H1 (cell line): Measurements from ENCODE around the gene DHX29. TPM values are rescaled to one million over a fixed set of nuclear protein-coding genes. Genes with fewer than 3 reads are reported as not detected.
A peak's percentile ranks its signal among the peaks of the same experiment; 100 is the strongest.

ENCODE experiments used
- CTCF ChIA-PET: fragments of 300-600 bp; sonication (Branson Sonifier 250); formaldehyde crosslinking; loops from one replicate; lab custom pipeline; 2021; ENCODE audit not compliant: partially characterized antibody; lab: Charles Lee
- POLR2A ChIA-PET: fragments of 300-600 bp; sonication (Branson Sonifier 250); formaldehyde crosslinking; loops from one replicate; lab custom pipeline; 2021; ENCODE audit warnings: inconsistent platforms; ENCODE audit not compliant: partially characterized antibody; lab: Charles Lee
- DNase-seq, 2 experiments: peaks; one replicate each; pipeline versions ENCODE4 v3.0.0 to v3.0.0-alpha.2; 2010 to 2022; ENCODE audit warnings: low spot score in 2 of 2, low read depth in 1 of 2, mixed read lengths in 1 of 2
- FAIRE-seq: peaks from 2 replicates; lab custom pipeline; 2011; peaks lifted over from hg19 to GRCh38; lab: Jason Lieb, UNC
- H2AFZ ChIP-seq: 2 replicates; pipeline ENCODE4 v1.8.1; 2012; ENCODE audit warnings: low read length, inconsistent platforms
- H2AK5ac ChIP-seq: 2 replicates; pipeline ENCODE4 v1.6.1; 2013; ENCODE audit warnings: low read depth, low read length
- H2BK120ac ChIP-seq: replicated peaks from 2 replicates; pipeline ENCODE3; 2013; ENCODE audit warnings: low read depth, low read length, inconsistent platforms
- H2BK12ac ChIP-seq: 2 replicates; pipeline ENCODE4 v1.6.1; 2013; ENCODE audit warnings: low read depth, low read length
- H2BK15ac ChIP-seq: 2 replicates; pipeline ENCODE4 v1.6.1; 2013; ENCODE audit warnings: low read length
- H2BK20ac ChIP-seq: 2 replicates; pipeline ENCODE4 v1.6.1; 2013; ENCODE audit warnings: low read length
- H2BK5ac ChIP-seq: 2 replicates; pipeline ENCODE4 v1.6.1; 2013; ENCODE audit warnings: low read depth, low read length
- H3K14ac ChIP-seq: 2 replicates; pipeline ENCODE4 v1.6.1; 2013; ENCODE audit warnings: inconsistent platforms; ENCODE audit not compliant: insufficient read length
- H3K18ac ChIP-seq: 2 replicates; pipeline ENCODE4 v1.6.1; 2013; ENCODE audit warnings: low read length; ENCODE audit errors: extremely low read depth
- H3K23ac ChIP-seq: 2 replicates; pipeline ENCODE4 v1.6.1; 2013; ENCODE audit warnings: inconsistent platforms; ENCODE audit not compliant: insufficient read length
- H3K23me2 ChIP-seq: 2 replicates; pipeline ENCODE4 v1.6.1; 2013; ENCODE audit warnings: low read depth, low read length
- H3K27ac ChIP-seq: 2 replicates; pipeline ENCODE4 v1.6.1; 2011; ENCODE audit warnings: low read depth, low read length, inconsistent platforms
- H3K27me3 ChIP-seq, 4 experiments: replicated peaks in 1 of 4; 1 replicate in 1 of 4; 2 replicates in 3 of 4; pipeline versions ENCODE4 v1.6.1 to v1.8.1; 2011 to 2013; ENCODE audit warnings: low read length in 3 of 4, mild to moderate bottlenecking in 3 of 4, inconsistent platforms in 2 of 4, mixed read lengths in 2 of 4, moderate library complexity in 1 of 4; ENCODE audit not compliant: control insufficient read depth in 3 of 4, insufficient read depth in 3 of 4; ENCODE audit errors: extremely low read depth in 1 of 4
- H3K36me3 ChIP-seq, 4 experiments: 2 replicates each; pipeline versions ENCODE4 v1.6.1 to v1.8.1; 2011 to 2013; ENCODE audit warnings: mild to moderate bottlenecking in 4 of 4, low read length in 3 of 4, moderate library complexity in 2 of 4, control low read depth in 1 of 4, inconsistent platforms in 1 of 4; ENCODE audit not compliant: insufficient read depth in 4 of 4, control insufficient read depth in 2 of 4
- H3K4ac ChIP-seq: replicated peaks from 2 replicates; pipeline ENCODE3; 2013; ENCODE audit warnings: low read length, low read depth, mixed read lengths, inconsistent platforms; ENCODE audit not compliant: insufficient read length
- H3K4me1 ChIP-seq, 4 experiments: replicated peaks in 1 of 4; 1 replicate in 1 of 4; 2 replicates in 3 of 4; pipeline versions ENCODE4 v1.6.1 to v1.8.1; 2011 to 2013; ENCODE audit warnings: low read length in 3 of 4, inconsistent platforms in 2 of 4, mixed read lengths in 1 of 4; ENCODE audit not compliant: insufficient read depth in 4 of 4, control insufficient read depth in 3 of 4
- H3K4me2 ChIP-seq, 2 experiments: 2 replicates each; pipeline versions ENCODE4 v1.6.1 to v1.8.1; 2011 to 2013; ENCODE audit warnings: low read depth in 2 of 2, low read length in 2 of 2, control low read depth in 1 of 2, inconsistent platforms in 1 of 2, mild to moderate bottlenecking in 1 of 2; ENCODE audit not compliant: insufficient read depth in 1 of 2
- H3K4me3 ChIP-seq, 4 experiments: fragments of 200-600, 300-600 bp in 1 of 4; sonication (generic), shearing (Covaris generic), sonication (Bioruptor Twin) in 1 of 4; 2 replicates each; pipeline versions ENCODE4 v1.5.1 to v1.8.1; 2011 to 2016; ENCODE audit warnings: low read length in 4 of 4, low read depth in 3 of 4, control low read depth in 2 of 4, inconsistent platforms in 2 of 4, mild to moderate bottlenecking in 2 of 4, mixed read lengths in 1 of 4, moderate library complexity in 1 of 4; ENCODE audit not compliant: insufficient read depth in 2 of 4; ENCODE audit errors: extremely low read depth in 1 of 4
- H3K56ac ChIP-seq: replicated peaks from 2 replicates; pipeline ENCODE3; 2013; ENCODE audit warnings: low read depth, mild to moderate bottlenecking, mixed read lengths, low read length, inconsistent platforms; ENCODE audit not compliant: insufficient read length
- H3K79me1 ChIP-seq: 2 replicates; pipeline ENCODE4 v1.6.1; 2013; ENCODE audit warnings: low read depth, low read length, control low read depth
- H3K79me2 ChIP-seq, 2 experiments: 2 replicates each; pipeline versions ENCODE4 v1.6.1 to v1.8.1; 2012 to 2013; ENCODE audit warnings: low read length in 2 of 2, mild to moderate bottlenecking in 2 of 2, inconsistent platforms in 1 of 2; ENCODE audit not compliant: insufficient read depth in 2 of 2, control insufficient read depth in 1 of 2
- H3K9ac ChIP-seq, 4 experiments: replicated peaks in 1 of 4; 1 replicate in 1 of 4; 2 replicates in 3 of 4; pipeline versions ENCODE4 v1.6.1 to v1.8.1; 2011 to 2013; ENCODE audit warnings: low read depth in 3 of 4, low read length in 3 of 4, control low read depth in 2 of 4, mild to moderate bottlenecking in 2 of 4, moderate library complexity in 2 of 4, inconsistent platforms in 1 of 4; ENCODE audit errors: extremely low read depth in 1 of 4
- H3K9me3 ChIP-seq, 2 experiments: 2 replicates each; pipeline versions ENCODE4 v1.6.1 to v1.8.1; 2012 to 2013; ENCODE audit warnings: mild to moderate bottlenecking in 2 of 2, moderate library complexity in 2 of 2, control low read depth in 1 of 2, inconsistent platforms in 1 of 2, low read depth in 1 of 2, low read length in 1 of 2, mixed read lengths in 1 of 2; ENCODE audit not compliant: insufficient read depth in 2 of 2
- H4K20me1 ChIP-seq, 2 experiments: replicated peaks in 1 of 2; 2 replicates each; pipeline versions ENCODE3 to v1.8.1; 2011 to 2013; ENCODE audit warnings: inconsistent platforms in 2 of 2, low read length in 2 of 2, mild to moderate bottlenecking in 1 of 2; ENCODE audit not compliant: insufficient read depth in 2 of 2, control insufficient read depth in 1 of 2
- H4K5ac ChIP-seq: 2 replicates; pipeline ENCODE4 v1.6.1; 2013; ENCODE audit warnings: low read length, low read depth, mixed read lengths, inconsistent platforms; ENCODE audit not compliant: insufficient read length
- H4K8ac ChIP-seq: 2 replicates; pipeline ENCODE4 v1.8.0; 2013; ENCODE audit warnings: mild to moderate bottlenecking, moderate library complexity, low read length, inconsistent platforms; ENCODE audit not compliant: insufficient read depth; ENCODE audit errors: extremely low read depth
- H4K91ac ChIP-seq: replicated peaks from 2 replicates; pipeline ENCODE3; 2013; ENCODE audit warnings: low read length, mixed read lengths, inconsistent platforms; ENCODE audit not compliant: insufficient read length
- CHD2 ChIP-seq: IDR thresholded peaks from 2 replicates; pipeline ENCODE4 v1.6.1; 2012; ENCODE audit warnings: low read length, improper control_type of control experiment
- CTBP2 ChIP-seq: IDR thresholded peaks from 2 replicates; pipeline ENCODE4 v1.7.0; 2011; ENCODE audit warnings: borderline replicate concordance, mild to moderate bottlenecking, moderate library complexity, mixed read lengths, low read length; ENCODE audit not compliant: insufficient read depth, insufficient read length
- CTCF ChIP-seq, 3 experiments: IDR thresholded peaks; 1 replicate in 2 of 3; 2 replicates in 1 of 3; pipeline versions ENCODE4 v1.5.1 to v1.6.1; 2011; ENCODE audit warnings: low read length in 3 of 3, mild to moderate bottlenecking in 3 of 3, inconsistent platforms in 2 of 3, low read depth in 1 of 3, moderate library complexity in 1 of 3; ENCODE audit not compliant: insufficient read depth in 1 of 3; ENCODE audit errors: control extremely low read depth in 1 of 3
- HDAC6 ChIP-seq: IDR thresholded peaks from one replicate; pipeline ENCODE4 v1.7.1; 2012; ENCODE audit warnings: low read depth, mild to moderate bottlenecking, inconsistent platforms, low read length, moderate library complexity
- KDM4A ChIP-seq: IDR thresholded peaks from one replicate; pipeline ENCODE4 v1.7.1; 2012; ENCODE audit warnings: low read depth, mild to moderate bottlenecking, moderate library complexity, low read length, inconsistent platforms; ENCODE audit not compliant: severe bottlenecking
- MAFK ChIP-seq: IDR thresholded peaks from 2 replicates; pipeline ENCODE4 v1.6.1; 2012; ENCODE audit warnings: low read depth, mild to moderate bottlenecking, improper control_type of control experiment, low read length
- POLR2AphosphoS5 ChIP-seq: IDR thresholded peaks from 2 replicates; pipeline ENCODE4 v1.6.1; 2011; ENCODE audit warnings: low read depth, low read length
- TCF12 ChIP-seq: IDR thresholded peaks from 2 replicates; pipeline ENCODE4 v1.6.1; 2011; ENCODE audit warnings: low read depth, mild to moderate bottlenecking, low read length
- WGBS, 2 experiments: shearing (Covaris generic) in 1 of 2; methylation state at CpG; one replicate each; pipeline versions ENCODE4 v1.1.6 to v1.1.7; 2013 to 2015; ENCODE audit warnings: low lambda C conversion rate in 2 of 2, mixed read lengths in 2 of 2, inconsistent platforms in 1 of 2, low coverage in 1 of 2, missing lambda C conversion rate in 1 of 2; ENCODE audit not compliant: insufficient replicate concordance in 2 of 2, insufficient coverage in 1 of 2, insufficient read length in 1 of 2; ENCODE audit errors: extremely low coverage in 1 of 2, missing lambda C conversion rate in 1 of 2; 5-methylcytosine and 5-hydroxymethylcytosine counted together
- polyA plus RNA-seq, 7 experiments: library from polyadenylated mRNA; depleted of rRNA in 3 of 7; stranded (reverse) in 5 of 7; unstranded in 2 of 7; fragments of >200 nt in 5 of 7; fragments of 200-250 nt in 2 of 7; gene quantifications; 1 replicate in 5 of 7; 2 replicates in 1 of 7; 4 replicates in 1 of 7; pipeline versions ENCODE4 v1.2.1 to v1.2.3, GENCODE V29; 2011 to 2013; ENCODE audit warnings: missing spikeins in 2 of 7, mixed read lengths in 2 of 7
- total RNA-seq: library from RNA; stranded (reverse); fragmentation: NEBNext Ultra II Directional; extraction: Animal tissue kit (Norgen Biotek cat#: 25700); gene quantifications from 2 replicates; pipeline ENCODE4 v1.2.1, GENCODE V29; 2021

Gene DHX29
- total and polyA plus RNA-seq, 2 of the 8 experiments (the other 6 are each of a cell fraction or from before 2014, with no cell fraction given) = 3.4 to 32.1 TPM

DNA sequence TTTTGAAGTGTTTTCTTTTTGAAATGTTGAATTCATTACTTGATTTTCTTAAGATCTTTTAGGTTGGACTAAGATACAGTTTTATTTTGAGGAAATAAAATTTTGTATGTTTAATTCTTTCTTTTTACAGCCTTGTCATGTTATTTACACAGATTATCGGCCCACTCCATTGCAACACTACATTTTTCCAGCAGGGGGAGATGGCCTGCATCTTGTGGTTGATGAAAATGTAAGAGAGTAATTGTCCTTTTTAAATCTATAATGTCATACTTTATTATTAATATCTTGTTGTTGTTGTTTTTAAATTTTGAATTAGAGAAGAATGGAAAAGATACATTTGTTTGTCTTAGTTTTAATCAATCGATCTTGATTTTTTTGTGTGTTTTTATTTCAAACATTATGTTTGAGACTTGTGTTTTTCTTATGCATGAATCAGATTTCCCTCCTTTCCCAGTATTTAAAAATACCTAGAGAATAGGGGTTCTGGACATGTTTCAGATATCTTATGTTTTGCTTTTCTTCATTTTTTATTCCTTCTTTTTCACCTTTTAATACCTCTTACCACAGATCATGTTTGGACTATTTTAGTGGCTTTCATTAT is 37.0 kb upstream of the DHX29 start:
- H3K79me2 ChIP-seq = peaks cover 0 to 3% of the 10 kb centered on the region in 2 experiments; a peak in 1 of 4 replicates
- H2BK20ac ChIP-seq = no peak overlapping the region
- H2BK120ac ChIP-seq = no peak overlapping the region
- H3K9ac ChIP-seq = no peak overlapping the region
- no peak overlapping the region for H4K8ac ChIP-seq
- no peak overlapping the region for H2AFZ ChIP-seq
- peaks cover 6 to 80% (median 38%) of the 10 kb centered on the region in 4 experiments; a peak in 7 of 8 replicates for H3K36me3 ChIP-seq
- no peak overlapping the region for H3K56ac ChIP-seq
- ChIA-PET CTCF (interaction anchor here (1.1 kb wide), 1 partner anchor 131 kb away, joined by 3 read pairs; no protein-coding TSS in a partner anchor), POLR2A (no interaction called here)
- H3K27ac ChIP-seq = no peak overlapping the region
- H3K14ac ChIP-seq = no peak overlapping the region
- H2BK5ac ChIP-seq = no peak overlapping the region
- H2BK12ac ChIP-seq = no peak overlapping the region
- H4K20me1 ChIP-seq = no peaks in the 10 kb centered on the region
- no peaks in the 10 kb centered on the region for H3K23me2 ChIP-seq
- no peaks in the 10 kb centered on the region for H3K27me3 ChIP-seq
- no peak overlapping the region for H2AK5ac ChIP-seq
- WGBS, 2 experiments = 76% methylated on average over 2 of the region's 2 CpGs; no CpG with 5 or more reads in 1 of the 2 experiments
- H3K4me1 ChIP-seq = no peaks in the 10 kb centered on the region
- H3K4ac ChIP-seq = no peak overlapping the region
- H3K23ac ChIP-seq = no peak overlapping the region
- H3K9me3 ChIP-seq = no peaks in the 10 kb centered on the region
- no peak overlapping the region for H2BK15ac ChIP-seq
- DNase-seq (peak; percentile 21 to 76), FAIRE-seq (peak; percentile 72)
- H4K91ac ChIP-seq = no peak overlapping the region
- H3K79me1 ChIP-seq = no peaks in the 10 kb centered on the region
- no peak overlapping the region for H3K18ac ChIP-seq
- H4K5ac ChIP-seq = no peak overlapping the region
- no peak overlapping the region for H3K4me3 ChIP-seq
- no peak overlapping the region for H3K4me2 ChIP-seq
- TF ChIP-seq CHD2 (no peak), CTCF (IDR thresholded peaks at IDR 0.05; ENCODE audit: control extremely low read depth in 1 of 3, insufficient read depth in 1 of 3, low read depth in 1 of 3, low read length in 3 of 3) (peak in 2 of 3 experiments; percentile 51 to 64; a peak in 2 of 4 replicates), CTBP2 (no peak), HDAC6 (no peak), KDM4A (no peak), POLR2AphosphoS5 (no peak), TCF12 (no peak), MAFK (0 out of 2 replicates have a peak, but pooled peaks have one; percentile 6)
